Loucy (cell line): ENCODE results near the gene SGPP2.

ENCODE experiments used
- H2AFZ ChIP-seq: fragments of 200-600 bp; sonication (generic); 2 replicates; pipeline ENCODE4 v1.6.0; 2016; ENCODE audit warnings: antibody characterized with exemption, mild to moderate bottlenecking, low read length, moderate library complexity
- H3F3A ChIP-seq: fragments of 200-600 bp; 2 replicates; pipeline ENCODE4 v1.6.0; 2016; ENCODE audit warnings: antibody characterized with exemption, low read depth, mild to moderate bottlenecking
- H3K27me3 ChIP-seq: fragments of 200-600 bp; sonication (generic); 2 replicates; pipeline ENCODE4 v1.6.1; 2014; ENCODE audit warnings: low read length, mild to moderate bottlenecking; ENCODE audit not compliant: insufficient read depth, poor library complexity, severe bottlenecking
- H3K36me3 ChIP-seq: fragments of 200-600 bp; sonication (generic); 2 replicates; pipeline ENCODE4 v1.6.1; 2016; ENCODE audit warnings: low read length; ENCODE audit not compliant: insufficient read depth
- H3K4me1 ChIP-seq: fragments of 200-600 bp; sonication (generic); 2 replicates; pipeline ENCODE4 v1.5.1; 2014; ENCODE audit warnings: low read length, mild to moderate bottlenecking; ENCODE audit not compliant: insufficient read depth, poor library complexity, severe bottlenecking
- H3K4me2 ChIP-seq: fragments of 200-600 bp; sonication (generic); 2 replicates; pipeline ENCODE4 v1.6.0; 2014; ENCODE audit warnings: antibody characterized with exemption, low read length, low read depth, mild to moderate bottlenecking; ENCODE audit not compliant: poor library complexity, severe bottlenecking
- H3K4me3 ChIP-seq: fragments of 200-600 bp; sonication (generic); 2 replicates; pipeline ENCODE4 v1.5.1; 2014; ENCODE audit warnings: low read length, mild to moderate bottlenecking, mixed read lengths; ENCODE audit not compliant: poor library complexity, severe bottlenecking
- H3K79me2 ChIP-seq: fragments of 200-600 bp; sonication (generic); 2 replicates; pipeline ENCODE4 v1.6.1; 2014; ENCODE audit warnings: low read length; ENCODE audit not compliant: insufficient read depth
- H3K9ac ChIP-seq: fragments of 200-600 bp; sonication (generic); 2 replicates; pipeline ENCODE4 v1.6.0; 2014; ENCODE audit warnings: mild to moderate bottlenecking, low read depth, low read length, moderate library complexity; ENCODE audit not compliant: poor library complexity, severe bottlenecking
- H3K9me2 ChIP-seq: fragments of 200-600 bp; sonication (generic); replicated peaks from 2 replicates; pipeline ENCODE4 v1.6.1; 2016; ENCODE audit warnings: low read depth, low read length, mixed read lengths
- H3K9me3 ChIP-seq: fragments of 200-600 bp; sonication (generic); 2 replicates; pipeline ENCODE4 v1.6.1; 2014; ENCODE audit warnings: mild to moderate bottlenecking, antibody characterized with exemption, low read length, low read depth; ENCODE audit not compliant: insufficient read depth
- H4K20me1 ChIP-seq: fragments of 200-600 bp; sonication (generic); 2 replicates; pipeline ENCODE4 v1.6.0; 2014; ENCODE audit warnings: antibody characterized with exemption, low read length, mild to moderate bottlenecking; ENCODE audit not compliant: insufficient read depth, poor library complexity, severe bottlenecking
- CTCF ChIP-seq: fragments of 200-600 bp; sonication (generic); conservative IDR thresholded peaks from 2 replicates; pipeline ENCODE4 v1.5.1; 2014; ENCODE audit warnings: mild to moderate bottlenecking, antibody characterized with exemption, low read length
- EZH2phosphoT487 ChIP-seq: fragments of 200-600 bp; IDR thresholded peaks from 2 replicates; pipeline ENCODE4 v1.6.1; 2018; ENCODE audit warnings: antibody characterized with exemption, mild to moderate bottlenecking, moderate library complexity, borderline replicate concordance

SGPP2 gene

GRCh38 chr2:222448748-222449181, 24.4 kb downstream of the SGPP2 start:
- H3K27me3 ChIP-seq, result no peaks in the 10 kb centered on the region

GRCh38 chr2:222450021-222450420, 25.7 kb downstream of the SGPP2 start:
- Histone ChIP-seq H3K36me3 (no peaks in the 10 kb centered on the region), H3K4me2 (no peak overlapping the region), H4K20me1 (no peaks in the 10 kb centered on the region), H3K9me3 (no peaks in the 10 kb centered on the region), H3K79me2 (no peaks in the 10 kb centered on the region), H3K9me2 (no peaks in the 10 kb centered on the region), H3K4me1 (no peaks in the 10 kb centered on the region), H3K9ac (no peak overlapping the region), H3K27me3 (no peaks in the 10 kb centered on the region), H3K4me3 (no peak overlapping the region), H3F3A (no peaks in the 10 kb centered on the region), H2AFZ (no peak overlapping the region)
- TF ChIP-seq CTCF (no peak), EZH2phosphoT487 (no peak)

More at GRCh38 chr2:222448748-222449181, 24.4 kb downstream of the SGPP2 start:
- Histone ChIP-seq H3K4me3 (no peak overlapping the region), H3K36me3 (no peaks in the 10 kb centered on the region), H3K9me3 (no peaks in the 10 kb centered on the region), H4K20me1 (no peaks in the 10 kb centered on the region), H3K9ac (no peak overlapping the region), H2AFZ (no peak overlapping the region), H3K9me2 (no peaks in the 10 kb centered on the region), H3K4me2 (no peak overlapping the region), H3K79me2 (no peaks in the 10 kb centered on the region), H3F3A (no peaks in the 10 kb centered on the region), H3K4me1 (no peaks in the 10 kb centered on the region)
- TF ChIP-seq EZH2phosphoT487, result no peak
- TF ChIP-seq CTCF, result no peak

- Histone ChIP-seq H3K4me2 (no peak overlapping the region), H3K4me1 (no peaks in the 10 kb centered on the region), H3K36me3 (no peaks in the 10 kb centered on the region), H3F3A (no peaks in the 10 kb centered on the region), H3K4me3 (no peak overlapping the region), H3K27me3 (no peaks in the 10 kb centered on the region), H3K9me2 (no peaks in the 10 kb centered on the region), H2AFZ (no peak overlapping the region), H3K79me2 (no peaks in the 10 kb centered on the region), H3K9ac (no peak overlapping the region), H3K9me3 (no peaks in the 10 kb centered on the region), H4K20me1 (no peaks in the 10 kb centered on the region)
- no peak for TF ChIP-seq CTCF
- TF ChIP-seq EZH2phosphoT487, result no peak
These were observed 26.9 kb downstream of the SGPP2 start for GRCh38 chr2:222451224-222451674.
